Activated naive CD8-positive, alpha-beta T cell treated with anti-CD3 and anti-CD28 coated beads, Interleukin-2, amount 10 ng/mL, durations not matched to agents 7 days and 5 days (primary cell): ENCODE measurements around the gene HCST. TPM values are rescaled to one million over a fixed set of nuclear protein-coding genes. Genes with fewer than 3 reads are reported as not detected.
"Not testable (repeated sequence)": the region's sequence is repeated elsewhere in the genome, so short reads cannot be mapped to it uniquely, and the experiment has no call there.

Experiments
- ATAC-seq: fragments of 150-1000 bp; cut with Tn5 transposase; one replicate; pipeline ENCODE4 v1.10.0; 2021; ENCODE audit warnings: low read depth, moderate library complexity
- POLR2A ChIA-PET: fragments of 350-600 bp; sonication (Branson Sonifier 250); formaldehyde crosslinking; loops from one replicate; lab custom pipeline; 2021; ENCODE audit warnings: antibody characterized with exemption; lab: Charles Lee
- DNase-seq: peaks from one replicate; pipeline ENCODE4 v3.0.0; 2021
- H3K27ac Mint-ChIP-seq: one replicate; pipeline ENCODE4 v1.8.0; 2022; ENCODE audit warnings: mild to moderate bottlenecking, mixed read lengths
- H3K27me3 Mint-ChIP-seq: one replicate; pipeline ENCODE4 v1.8.0; 2022; ENCODE audit warnings: mild to moderate bottlenecking, moderate library complexity, mixed read lengths
- H3K36me3 Mint-ChIP-seq: one replicate; pipeline ENCODE4 v1.8.0; 2021; ENCODE audit warnings: mild to moderate bottlenecking, mixed read lengths
- H3K4me1 Mint-ChIP-seq: one replicate; pipeline ENCODE4 v1.8.0; 2021; ENCODE audit warnings: mixed read lengths
- H3K4me3 Mint-ChIP-seq: one replicate; pipeline ENCODE4 v1.8.0; 2022; ENCODE audit warnings: mild to moderate bottlenecking, moderate library complexity, mixed read lengths
- H3K9me3 Mint-ChIP-seq: one replicate; pipeline ENCODE4 v1.8.0; 2021; ENCODE audit warnings: mixed read lengths
- total RNA-seq, 2 experiments: library from RNA; stranded (reverse); gene quantifications; one replicate each; pipeline ENCODE4 v1.2.3, GENCODE V29; 2021

HCST gene
- total RNA-seq, 2 experiments from 2014 or later = 186 to 190 TPM

DNA sequence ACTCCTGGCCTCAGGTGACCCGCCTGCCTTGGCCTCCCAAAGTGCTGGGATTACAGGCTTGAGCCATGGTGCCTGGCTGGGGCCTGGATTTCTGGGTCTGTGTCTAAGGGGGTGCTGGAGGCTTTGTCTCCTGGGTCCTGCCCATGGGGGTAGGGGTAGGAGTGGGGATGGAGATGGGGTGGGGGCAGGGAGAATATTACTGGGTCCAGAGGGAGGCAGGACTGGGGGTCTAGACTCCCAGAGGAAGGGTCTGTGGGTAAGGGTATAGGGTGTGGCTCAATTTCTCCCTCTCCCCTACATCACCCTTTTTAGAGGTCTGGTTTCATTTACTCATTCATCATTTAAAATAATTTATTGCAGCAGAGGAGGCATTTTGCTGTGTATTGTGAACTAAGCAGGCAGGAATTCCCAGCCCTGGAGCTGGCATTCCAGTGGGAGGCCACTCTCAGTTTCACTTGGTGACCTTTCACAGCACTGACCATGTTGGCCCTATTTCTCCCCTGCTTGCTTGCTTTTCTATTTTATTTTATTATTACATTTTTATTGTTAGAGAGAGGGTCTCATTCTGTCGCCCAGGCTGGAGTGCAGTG lies 1.2 kb upstream of the HCST start:
- Mint-ChIP-seq H3K27me3 (no peaks in the 10 kb centered on the region), H3K4me3 (peak overlapping the region; percentile 92)

DNA sequence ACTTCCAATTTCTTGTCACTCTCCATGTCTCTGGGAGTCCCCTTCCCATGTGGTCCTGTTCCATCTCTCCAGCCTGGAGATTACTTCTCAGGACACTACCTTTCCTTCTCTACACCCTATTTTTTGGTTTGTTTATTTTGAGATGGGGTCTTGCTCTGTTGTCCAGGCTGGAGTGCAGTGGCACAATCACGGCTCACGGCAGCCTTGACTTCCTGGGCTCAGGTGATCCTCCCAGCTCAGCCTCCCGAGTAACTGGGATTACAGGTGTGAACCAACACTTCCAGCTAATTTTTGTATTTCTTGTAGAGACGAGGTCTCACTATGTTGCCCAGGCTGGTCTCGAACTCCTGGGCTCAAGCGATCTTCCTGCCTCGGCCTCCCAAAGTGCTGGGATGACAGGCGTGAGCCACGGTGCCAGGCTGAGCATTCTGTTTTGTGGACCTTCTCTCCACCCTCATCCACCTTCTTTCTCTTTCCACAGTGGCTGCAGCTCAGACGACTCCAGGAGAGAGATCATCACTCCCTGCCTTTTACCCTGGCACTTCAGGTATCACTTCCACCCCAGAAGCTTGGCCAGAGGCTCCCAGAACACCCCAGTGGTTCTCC lies 644 bp downstream of the HCST start:
- no peaks in the 10 kb centered on the region for H3K9me3 Mint-ChIP-seq
- POLR2A ChIA-PET = interaction anchor here (0.9 to 2.5 kb wide), 6 partner anchors 9 to 165 kb away, joined by 3 to 41 read pairs (median 4); no protein-coding TSS in a partner anchor
- DNase-seq (no peak), ATAC-seq (no peak)
- H3K4me3 Mint-ChIP-seq = peak overlapping the region; percentile 92
- H3K27ac Mint-ChIP-seq = peak overlapping the region; percentile 97
- H3K27me3 Mint-ChIP-seq = no peaks in the 10 kb centered on the region
- H3K4me1 Mint-ChIP-seq = peaks cover 34% of the 10 kb centered on the region
- H3K36me3 Mint-ChIP-seq = peaks cover 13% of the 10 kb centered on the region

More for the DNA sequence above, 1.2 kb upstream of the HCST start:
- POLR2A ChIA-PET = interaction anchor here (0.7 to 2.3 kb wide), 11 partner anchors 10 to 190 kb away, joined by 3 to 36 read pairs (median 3); partner anchors contain the start of gene LIN37
- no peak for DNase-seq
- peaks cover 17% of the 10 kb centered on the region for H3K36me3 Mint-ChIP-seq
- ATAC-seq = no peak
- peak overlapping the region; percentile 97 for H3K27ac Mint-ChIP-seq
- no peaks in the 10 kb centered on the region for H3K9me3 Mint-ChIP-seq
- peaks cover 40% of the 10 kb centered on the region for H3K4me1 Mint-ChIP-seq

DNA sequence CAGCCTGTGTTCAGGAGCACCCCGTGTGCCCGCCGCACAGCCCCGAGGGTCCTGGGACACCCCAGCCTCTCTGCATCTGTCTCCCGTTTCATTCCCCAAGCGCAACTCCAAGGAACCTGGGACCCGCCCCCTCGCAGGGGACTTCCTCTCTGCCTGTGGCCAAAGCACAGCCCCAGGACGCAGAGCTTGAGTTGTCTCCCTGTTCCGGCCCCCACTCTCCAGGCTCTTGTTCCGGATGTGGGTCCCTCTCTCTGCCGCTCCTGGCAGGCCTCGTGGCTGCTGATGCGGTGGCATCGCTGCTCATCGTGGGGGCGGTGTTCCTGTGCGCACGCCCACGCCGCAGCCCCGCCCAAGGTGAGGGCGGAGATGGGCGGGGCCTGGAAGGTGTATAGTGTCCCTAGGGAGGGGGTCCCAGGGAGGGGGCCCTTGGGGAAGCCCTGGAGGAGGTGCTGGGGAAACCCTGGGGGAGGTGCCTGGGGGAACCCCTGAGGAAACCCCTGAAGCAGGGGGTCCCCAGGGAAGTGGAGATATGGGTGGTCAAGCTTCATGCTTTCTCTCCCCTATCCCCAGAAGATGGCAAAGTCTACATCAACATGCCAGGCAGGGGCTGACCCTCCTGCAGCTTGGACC lies 1.3 kb downstream of the HCST start:
- Mint-ChIP-seq H3K9me3 (no peaks in the 10 kb centered on the region), H3K36me3 (peaks cover 13% of the 10 kb centered on the region), H3K27ac (peak overlapping the region; percentile 97), H3K4me3 (peak overlapping the region; percentile 92), H3K27me3 (no peaks in the 10 kb centered on the region), H3K4me1 (peaks cover 31% of the 10 kb centered on the region)
- POLR2A ChIA-PET = interaction anchor here (0.7 to 2.5 kb wide), 7 partner anchors 9 to 166 kb away, joined by 3 to 41 read pairs (median 4); no protein-coding TSS in a partner anchor
- ATAC-seq (peak; percentile 61), DNase-seq (peak; percentile 93)

DNA sequence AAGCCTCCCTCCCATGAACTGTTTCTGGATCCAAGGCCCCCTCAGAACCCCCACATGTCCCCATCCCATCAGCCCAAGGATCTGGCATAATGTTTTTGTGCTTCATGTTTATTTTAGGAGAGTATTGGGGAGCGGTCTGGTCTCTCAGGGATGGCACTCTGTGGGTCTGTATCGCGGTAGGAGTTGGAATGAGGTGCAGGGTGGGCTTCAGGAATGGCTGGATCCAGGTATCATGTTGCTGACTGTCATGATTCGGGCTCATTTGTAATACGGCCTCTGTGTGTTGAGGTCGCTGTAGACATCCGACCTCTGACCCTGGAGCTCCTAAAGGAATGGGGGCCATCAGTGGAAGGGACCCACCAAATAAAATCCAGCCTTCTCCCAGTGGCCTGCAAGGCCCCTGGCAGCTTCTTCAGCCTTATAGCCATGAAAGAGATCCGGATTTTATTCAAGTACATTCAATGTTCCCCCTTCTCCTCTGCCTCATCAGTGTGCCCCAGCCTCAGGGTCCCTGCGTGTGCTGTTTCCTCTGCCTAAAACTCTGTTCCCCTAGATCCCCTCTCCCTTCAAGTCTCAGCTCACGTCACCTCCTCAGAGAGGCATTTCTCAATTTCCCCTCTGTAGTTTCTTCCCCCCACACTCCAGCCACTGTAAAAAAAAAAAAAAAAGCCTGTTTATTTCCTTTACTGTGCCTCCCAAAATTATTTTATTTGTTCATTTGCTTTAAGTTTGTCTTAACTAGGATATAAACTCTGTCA lies 2.2 kb downstream of the HCST start:
- H3K27ac Mint-ChIP-seq = peak overlapping the region; percentile 81
- H3K9me3 Mint-ChIP-seq = no peaks in the 10 kb centered on the region
- DNase-seq = no peak
- POLR2A ChIA-PET = interaction anchor here (1.1 to 2.5 kb wide), 3 partner anchors 22 to 167 kb away, joined by 4 to 41 read pairs (median 4); no protein-coding TSS in a partner anchor
- H3K4me1 Mint-ChIP-seq = peaks cover 36% of the 10 kb centered on the region
- H3K4me3 Mint-ChIP-seq = peak overlapping the region; percentile 92
- H3K36me3 Mint-ChIP-seq = peaks cover 8% of the 10 kb centered on the region
- no peak for ATAC-seq
- H3K27me3 Mint-ChIP-seq = no peaks in the 10 kb centered on the region

DNA sequence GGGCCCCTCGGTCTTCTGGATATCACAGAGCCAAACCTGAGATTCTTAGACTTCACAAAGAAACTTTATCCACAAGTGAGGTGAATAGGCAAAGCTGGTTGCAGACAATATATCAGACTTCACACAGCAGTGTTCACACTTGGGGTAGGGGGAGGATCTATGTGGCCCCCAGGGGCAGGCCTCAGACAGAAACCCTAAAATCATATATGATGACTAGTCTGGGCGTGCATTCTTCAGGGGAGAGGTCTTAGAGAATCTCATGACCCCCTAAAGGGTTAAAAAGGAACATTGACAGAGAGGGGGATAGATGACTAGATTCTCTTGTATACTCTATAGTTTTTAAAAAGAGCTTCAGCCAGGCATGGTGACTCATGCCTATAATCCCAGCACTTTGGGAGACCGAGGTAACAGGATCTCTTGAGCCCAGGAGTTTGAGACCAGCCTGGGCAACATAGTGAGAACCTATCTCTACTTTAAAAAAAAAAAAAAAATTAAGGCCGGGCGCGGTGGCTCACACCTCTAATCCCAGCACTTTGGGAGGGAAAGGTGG lies 2.9 kb downstream of the HCST start:
- Mint-ChIP-seq H3K4me1 (peaks cover 40% of the 10 kb centered on the region), H3K27me3 (no peaks in the 10 kb centered on the region), H3K9me3 (no peaks in the 10 kb centered on the region), H3K36me3 (peaks cover 7% of the 10 kb centered on the region), H3K27ac (peak overlapping the region; percentile 81), H3K4me3 (no peak overlapping the region)
- POLR2A ChIA-PET = interaction anchor here (0.7 to 1.1 kb wide), 3 partner anchors 19 to 35 kb away, joined by 3 to 4 read pairs (median 3); no protein-coding TSS in a partner anchor
- ATAC-seq (no peak), DNase-seq (no peak)

DNA sequence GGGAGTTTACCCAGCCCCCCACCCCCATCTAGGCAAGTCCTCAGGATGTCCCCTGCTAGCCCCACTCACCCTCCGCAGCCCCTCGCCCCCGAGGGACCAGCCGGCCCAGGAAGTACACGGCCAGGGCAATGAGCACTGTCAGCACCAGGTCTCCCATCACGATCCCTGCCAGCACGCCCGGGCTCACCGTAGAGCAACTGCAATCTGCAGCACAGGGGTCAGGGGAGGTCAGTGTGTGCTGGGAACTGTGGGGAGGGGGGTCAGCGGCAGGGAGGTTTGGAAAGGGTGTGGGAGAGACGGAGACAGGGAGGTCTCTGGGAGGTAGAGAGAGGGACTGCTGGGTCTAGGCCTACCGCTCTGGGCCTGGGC lies 5.0 kb downstream of the HCST start:
- no peak for ATAC-seq

DNA sequence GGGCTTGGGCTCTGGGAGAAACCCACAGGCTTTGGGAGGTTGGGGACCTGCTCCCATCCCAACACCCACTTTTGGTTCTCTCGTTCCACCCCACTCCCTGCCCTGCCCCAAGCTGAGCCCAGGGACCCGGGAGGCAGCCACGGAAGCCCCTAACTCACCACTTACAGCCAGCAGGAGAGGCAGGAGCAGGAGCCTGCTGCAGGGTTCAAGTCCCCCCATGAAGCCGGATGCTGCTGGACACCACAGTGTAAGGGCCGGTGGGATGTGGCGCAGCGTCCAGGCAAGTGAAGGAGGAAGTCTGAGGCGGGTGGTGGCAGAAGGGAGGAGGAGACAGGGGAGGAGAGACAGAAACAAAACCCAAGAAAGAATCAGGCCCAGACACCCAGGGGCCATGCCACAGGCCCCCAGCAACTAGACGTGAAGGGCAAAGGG lies 5.7 kb downstream of the HCST start, which contains the start of gene TYROBP:
Gene TYROBP (minus strand): TSS at position 286 of the 432 bp plus-strand sequence. CDS start 67 bp downstream, at position 219.
- Mint-ChIP-seq H3K27ac (peak within 1 kb of the TSS; percentile 47), H3K27me3 (no peaks in the 10 kb centered on the region), H3K4me1 (peaks cover 35% of the 10 kb centered on the region), H3K9me3 (no peaks in the 10 kb centered on the region), H3K4me3 (peak within 1 kb of the TSS; percentile 7), H3K36me3 (peaks cover 7% of the 10 kb centered on the region)
- no peak for DNase-seq
- ATAC-seq = no peak
- POLR2A ChIA-PET = interaction anchor here (0.8 kb wide), 1 partner anchor 23 kb away, joined by 3 read pairs; no protein-coding TSS in a partner anchor

More for the DNA sequence above, 5.0 kb downstream of the HCST start:
- no peak for DNase-seq
- H3K4me1 Mint-ChIP-seq = peaks cover 35% of the 10 kb centered on the region
- H3K36me3 Mint-ChIP-seq = peaks cover 7% of the 10 kb centered on the region
- H3K27ac Mint-ChIP-seq = no peak overlapping the region
- no peak overlapping the region for H3K4me3 Mint-ChIP-seq
- H3K9me3 Mint-ChIP-seq = no peaks in the 10 kb centered on the region
- no peaks in the 10 kb centered on the region for H3K27me3 Mint-ChIP-seq
- POLR2A ChIA-PET = no interaction called here

DNA sequence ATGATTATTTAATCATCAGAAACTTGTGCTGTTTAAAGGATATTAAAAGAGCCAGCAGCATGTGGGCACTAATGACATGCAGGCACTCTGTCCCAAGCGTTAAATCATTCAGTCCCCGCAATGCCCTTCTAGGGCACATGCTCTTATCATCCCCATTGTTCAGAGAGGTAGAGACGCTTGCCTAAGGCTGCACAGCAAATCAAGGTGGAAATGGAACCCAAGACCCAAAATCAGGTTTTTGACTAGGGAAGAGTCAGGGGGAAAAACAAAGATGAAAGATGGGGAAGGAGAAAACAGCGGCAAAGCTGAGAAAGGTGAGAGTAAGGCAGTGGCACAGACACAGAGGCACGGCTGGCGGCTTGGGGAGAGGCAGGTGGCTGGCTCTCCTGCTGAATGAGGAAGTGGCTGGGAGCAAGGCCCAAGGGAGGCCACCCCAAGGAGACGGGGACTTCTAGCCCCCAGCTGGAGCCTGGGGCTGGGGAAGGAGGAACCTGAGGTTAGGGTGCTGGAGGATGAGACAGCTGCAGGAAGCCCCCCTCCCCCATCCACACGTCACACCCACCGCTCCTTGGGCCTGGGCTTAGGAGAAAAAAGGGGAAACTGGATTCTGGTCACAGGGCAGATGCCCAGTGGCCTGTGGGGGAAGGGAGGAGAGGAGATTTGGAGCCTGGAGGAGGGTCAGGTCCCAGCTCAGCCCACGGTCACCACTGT lies 6.8 kb downstream of the HCST start:
- DNase-seq (no peak), ATAC-seq (peak; percentile 30)
- peaks cover 2% of the 10 kb centered on the region for H3K36me3 Mint-ChIP-seq
- no peaks in the 10 kb centered on the region for H3K9me3 Mint-ChIP-seq
- POLR2A ChIA-PET = interaction anchor here (0.8 kb wide), 1 partner anchor 22 kb away, joined by 3 read pairs; no protein-coding TSS in a partner anchor
- no peaks in the 10 kb centered on the region for H3K27me3 Mint-ChIP-seq
- peak overlapping the region; percentile 44 for H3K27ac Mint-ChIP-seq
- peak overlapping the region; percentile 7 for H3K4me3 Mint-ChIP-seq
- peaks cover 26% of the 10 kb centered on the region for H3K4me1 Mint-ChIP-seq

DNA sequence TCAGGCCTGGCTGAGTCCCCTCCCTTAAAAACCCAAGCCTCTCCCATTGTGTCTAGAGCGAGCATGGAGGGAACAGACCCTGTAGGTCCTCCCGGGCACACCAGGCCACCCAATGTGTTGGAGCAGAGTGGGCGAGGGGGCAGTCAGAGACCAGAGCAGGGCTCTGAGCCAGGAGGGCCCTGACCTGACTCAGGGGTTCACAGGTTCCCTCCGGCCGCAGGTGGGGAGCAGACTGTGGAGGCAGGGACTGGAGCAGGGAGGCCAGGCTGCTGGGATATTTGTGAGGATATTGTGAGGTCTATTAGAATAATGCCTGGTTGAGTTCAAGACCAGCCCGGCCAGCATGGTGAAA lies 7.3 kb downstream of the HCST start:
- ATAC-seq (peak; percentile 33), DNase-seq (no peak)
- POLR2A ChIA-PET = no interaction called here
- no peaks in the 10 kb centered on the region for H3K9me3 Mint-ChIP-seq
- H3K4me3 Mint-ChIP-seq = peak overlapping the region; percentile 7
- peaks cover 21% of the 10 kb centered on the region for H3K4me1 Mint-ChIP-seq
- peak overlapping the region; percentile 44 for H3K27ac Mint-ChIP-seq
- no peaks in the 10 kb centered on the region for H3K27me3 Mint-ChIP-seq
- H3K36me3 Mint-ChIP-seq = peaks cover 1% of the 10 kb centered on the region

DNA sequence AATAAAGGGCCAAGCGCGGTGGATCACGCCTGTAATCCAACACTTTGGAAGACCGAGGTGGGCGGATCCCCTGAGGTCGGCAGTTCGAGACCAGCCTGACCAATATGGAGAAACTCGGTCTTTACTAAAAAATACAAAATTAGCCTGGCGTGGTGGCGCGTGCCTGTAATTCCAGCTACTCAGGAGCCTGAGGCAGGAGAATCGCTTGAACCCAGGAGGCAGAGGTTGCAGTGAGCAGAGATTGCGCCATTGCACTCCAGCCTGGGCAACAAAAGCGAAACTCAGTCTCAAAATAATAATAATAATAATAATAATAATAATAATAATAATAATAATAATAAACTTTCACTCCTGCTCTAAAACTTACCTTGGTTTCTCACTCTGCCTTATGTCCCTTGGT lies 8.0 kb downstream of the HCST start:
- H3K4me3 Mint-ChIP-seq = not testable (repeated sequence)

DNA sequence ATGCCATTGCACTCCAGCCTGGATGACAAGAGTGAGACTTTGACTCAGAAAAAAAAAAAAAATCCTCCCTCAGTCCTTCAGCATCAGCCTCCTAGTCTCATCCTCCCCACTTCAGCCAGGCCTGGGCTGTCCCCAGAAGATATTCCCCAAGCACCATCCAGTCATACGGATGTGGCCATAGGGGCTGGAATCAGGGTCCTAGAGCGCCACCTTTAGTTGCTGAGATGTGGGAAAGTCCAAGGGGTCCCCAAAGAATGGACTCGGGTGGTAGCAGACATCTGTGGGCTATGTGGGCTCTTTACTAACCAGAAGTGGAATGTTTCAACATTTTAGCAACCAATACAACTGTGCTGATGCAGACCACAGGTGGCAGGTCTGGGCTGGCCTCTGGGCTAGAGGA lies 8.8 kb downstream of the HCST start:
- no peak overlapping the region for H3K4me3 Mint-ChIP-seq
- ATAC-seq = no peak
- H3K27me3 Mint-ChIP-seq = no peaks in the 10 kb centered on the region
- POLR2A ChIA-PET = interaction anchor here (1.8 kb wide), 1 partner anchor 20 kb away, joined by 7 read pairs; no protein-coding TSS in a partner anchor
- no peaks in the 10 kb centered on the region for H3K36me3 Mint-ChIP-seq
- DNase-seq = no peak
- H3K4me1 Mint-ChIP-seq = peaks cover 18% of the 10 kb centered on the region
- no peaks in the 10 kb centered on the region for H3K9me3 Mint-ChIP-seq
- H3K27ac Mint-ChIP-seq = no peak overlapping the region

More for the DNA sequence above, 8.0 kb downstream of the HCST start:
- ATAC-seq, H3K27me3 Mint-ChIP-seq, DNase-seq, H3K36me3 Mint-ChIP-seq, H3K9me3 Mint-ChIP-seq, H3K27ac Mint-ChIP-seq: not testable (repeated sequence)
- POLR2A ChIA-PET = interaction anchor here (0.6 kb wide), 1 partner anchor 415 kb away, joined by 3 read pairs; no protein-coding TSS in a partner anchor
- peaks cover 17% of the 10 kb centered on the region for H3K4me1 Mint-ChIP-seq

DNA sequence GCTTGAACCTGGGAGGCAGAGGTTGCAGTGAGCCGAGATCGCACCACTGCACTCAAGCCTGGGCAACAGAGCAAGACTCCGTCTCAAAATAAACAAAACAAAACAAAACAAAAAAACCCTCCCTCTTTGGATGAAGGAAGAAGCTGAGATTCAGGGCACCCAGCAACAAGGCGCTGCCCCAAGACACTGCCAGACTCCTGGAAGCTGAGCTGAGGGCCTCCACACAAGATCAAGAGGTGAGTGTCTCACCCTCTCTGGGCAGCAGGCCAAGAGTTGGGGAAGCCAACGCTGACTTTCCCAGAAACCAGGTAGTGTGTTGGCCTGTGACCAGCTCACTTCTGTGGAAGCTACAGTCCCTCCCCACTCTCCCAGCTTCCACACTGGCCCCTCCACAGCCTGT lies 9.5 kb downstream of the HCST start:
- Mint-ChIP-seq H3K36me3 (no peaks in the 10 kb centered on the region), H3K27me3 (no peaks in the 10 kb centered on the region), H3K4me3 (no peak overlapping the region), H3K27ac (no peak overlapping the region), H3K4me1 (peaks cover 18% of the 10 kb centered on the region), H3K9me3 (no peaks in the 10 kb centered on the region)
- ATAC-seq = peak; percentile 11
- DNase-seq = no peak
- POLR2A ChIA-PET = interaction anchor here (0.8 to 1.8 kb wide), 2 partner anchors 8 to 19 kb away, joined by 5 to 7 read pairs; no protein-coding TSS in a partner anchor
